GM19455 (cell line): ENCODE measurements around the gene RRP1B.
"Not testable (repeated sequence)": the region's sequence is repeated elsewhere in the genome, so short reads cannot be mapped to it uniquely, and the experiment has no call there.

Experiments
- ATAC-seq: cut with Tn5 transposase; IDR thresholded peaks from one replicate; pipeline ENCODE4 v1.9.1; 2021; ENCODE audit not compliant: unreplicated experiment

Gene RRP1B

GRCh38 chr21:43697758-43698643 is 38.6 kb downstream of the RRP1B start:
- ATAC-seq: no peak

- ATAC-seq: not testable (repeated sequence)
Observed at GRCh38 chr21:43699492-43699777, 40.1 kb downstream of the RRP1B start.

- ATAC-seq: no peak
Observed at GRCh38 chr21:43699933-43700599, 40.7 kb downstream of the RRP1B start.

- no peak for ATAC-seq
Observed at GRCh38 chr21:43701936-43702784, 42.8 kb downstream of the RRP1B start.

- no peak for ATAC-seq
Observed at GRCh38 chr21:43702785-43703034, 43.4 kb downstream of the RRP1B start.

- no peak for ATAC-seq
Observed at GRCh38 chr21:43703035-43703880, 43.9 kb downstream of the RRP1B start.

GRCh38 chr21:43707462-43707861 is 48.1 kb downstream of the RRP1B start:
- no peak for ATAC-seq

GRCh38 chr21:43708745-43709381 is 49.5 kb downstream of the RRP1B start:
- ATAC-seq: no peak

- no peak for ATAC-seq
Observed at GRCh38 chr21:43712268-43712942, 53.0 kb downstream of the RRP1B start.

- ATAC-seq: not testable (repeated sequence)
Observed at GRCh38 chr21:43713123-43713522, 53.8 kb downstream of the RRP1B start.

- ATAC-seq: no peak
Observed at GRCh38 chr21:43716376-43717165, 57.2 kb downstream of the RRP1B start.

GRCh38 chr21:43717166-43717853 is 58.0 kb downstream of the RRP1B start:
- no peak for ATAC-seq

- no peak for ATAC-seq
Observed at GRCh38 chr21:43717967-43718871, 58.9 kb downstream of the RRP1B start.

- ATAC-seq: peak; percentile 62
Observed at GRCh38 chr21:43718872-43719747, 59.8 kb downstream of the RRP1B start, which contains the start of gene PDXK. TSS of gene PDXK (plus strand) at chr21:43719129. CDS start at chr21:43719295, 166 bp downstream.

- ATAC-seq: peak; percentile 6
Observed at GRCh38 chr21:43719748-43720538, 60.6 kb downstream of the RRP1B start.
